Renal cortex interstitium (tissue), 11 donors: Measurements from ENCODE around the gene OAF. TPM values are rescaled to one million over a fixed set of nuclear protein-coding genes. Genes with fewer than 3 reads are reported as not detected.
"Not testable (repeated sequence)": the region's sequence is repeated elsewhere in the genome, so short reads cannot be mapped to it uniquely, and the experiment has no call there.

ENCODE experiments used
- DNase-seq, 11 donors: peaks; one replicate each; pipeline ENCODE4 v3.0.0-alpha.2; 2013; ENCODE audit warnings: low read depth in 9 of 11, low spot score in 4 of 11; ENCODE audit errors: extremely low read depth in 1 of 11
- polyA plus RNA-seq, 3 donors: library from polyadenylated mRNA; unstranded; fragments of 120-200 nt; gene quantifications; one replicate each; pipeline ENCODE4 v1.2.1, GENCODE V29; 2013; ENCODE audit not compliant: insufficient read length in 3 of 3

The OAF gene
- polyA plus RNA-seq, 3 donors: 28.7 to 51.3 (median 48.4) TPM

DNA sequence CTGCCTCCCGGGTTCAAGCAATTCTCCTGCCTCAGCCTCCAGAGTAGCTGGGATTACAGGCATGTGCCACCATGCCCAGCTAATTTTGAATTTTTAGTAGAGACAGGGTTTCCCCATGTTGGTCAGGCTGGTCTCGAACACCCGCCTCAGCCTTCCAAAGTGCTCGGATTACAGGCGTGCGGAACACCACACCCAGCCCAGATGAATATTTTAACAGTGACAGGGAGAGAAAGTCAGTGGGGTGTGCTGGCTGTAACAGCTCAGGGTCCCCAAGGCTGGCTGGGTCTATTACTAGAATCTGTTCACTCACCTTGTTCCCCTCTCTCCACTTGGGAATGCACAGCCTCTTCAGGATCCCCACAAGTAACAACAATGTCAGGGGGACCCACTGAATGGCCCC is 30.8 kb upstream of the OAF start:
- DNase-seq: not testable (repeated sequence)

DNA sequence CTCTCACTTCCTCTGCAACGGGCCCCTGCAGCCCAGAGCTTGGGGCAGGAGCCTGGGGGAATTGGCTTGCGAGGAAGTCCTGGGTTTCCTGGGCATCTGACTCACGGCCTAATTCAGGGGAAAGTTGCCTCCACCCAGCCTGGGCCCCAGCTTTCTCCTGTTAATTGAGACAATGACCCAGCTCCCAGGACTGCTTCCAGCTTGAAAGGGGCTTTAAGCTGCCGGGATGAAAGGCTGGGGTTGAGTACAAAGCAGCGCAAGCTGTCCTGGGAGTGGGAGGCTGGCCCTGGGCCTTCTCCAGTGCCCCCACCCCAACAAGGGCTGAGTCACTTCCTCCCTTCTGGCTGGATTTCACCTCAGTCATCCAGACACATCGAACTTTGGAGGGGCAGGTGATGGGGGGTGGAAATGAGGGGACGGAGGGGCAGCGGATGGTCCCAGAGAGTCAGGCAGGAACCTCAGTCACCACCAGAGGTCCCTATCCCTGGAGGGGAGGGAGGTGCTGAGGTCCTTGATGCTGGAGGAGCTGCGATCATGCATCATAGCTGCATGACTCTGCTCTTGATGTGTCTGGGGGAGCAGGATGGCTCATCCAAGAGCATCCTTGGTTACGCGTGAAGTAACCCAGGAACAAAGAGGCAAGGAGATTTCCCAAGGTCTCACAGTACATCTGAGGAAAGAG is 30.1 kb upstream of the OAF start:
- no peak for DNase-seq

DNA sequence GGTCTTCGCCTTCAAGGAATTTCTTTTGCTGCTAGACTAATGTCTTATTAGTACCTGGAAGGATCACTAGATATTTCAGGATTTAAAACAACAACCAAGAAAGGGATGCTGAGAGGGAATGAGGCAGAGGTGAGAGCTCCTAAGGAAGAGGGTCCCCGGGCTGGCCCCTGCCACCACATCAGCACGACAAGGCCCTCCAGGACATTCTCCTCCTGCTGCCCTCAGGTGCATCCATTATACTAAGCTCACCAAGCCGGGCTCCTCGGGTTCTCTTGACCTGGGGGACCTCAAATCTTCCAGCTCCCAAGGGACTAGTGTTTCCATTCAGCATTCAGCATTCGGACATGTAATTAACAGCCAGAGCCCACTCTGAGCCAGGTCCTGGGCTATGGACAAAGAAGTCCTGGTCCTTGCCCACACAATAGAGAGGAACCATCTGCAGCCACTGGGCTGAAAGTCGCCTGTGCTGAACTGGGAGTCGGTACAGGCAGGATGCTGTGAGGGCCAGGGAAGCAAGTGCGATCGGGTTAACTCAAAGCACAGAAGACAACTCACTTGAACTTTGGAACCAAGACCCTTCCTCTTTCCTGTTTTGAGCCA is 29.4 kb upstream of the OAF start:
- no peak for DNase-seq

DNA sequence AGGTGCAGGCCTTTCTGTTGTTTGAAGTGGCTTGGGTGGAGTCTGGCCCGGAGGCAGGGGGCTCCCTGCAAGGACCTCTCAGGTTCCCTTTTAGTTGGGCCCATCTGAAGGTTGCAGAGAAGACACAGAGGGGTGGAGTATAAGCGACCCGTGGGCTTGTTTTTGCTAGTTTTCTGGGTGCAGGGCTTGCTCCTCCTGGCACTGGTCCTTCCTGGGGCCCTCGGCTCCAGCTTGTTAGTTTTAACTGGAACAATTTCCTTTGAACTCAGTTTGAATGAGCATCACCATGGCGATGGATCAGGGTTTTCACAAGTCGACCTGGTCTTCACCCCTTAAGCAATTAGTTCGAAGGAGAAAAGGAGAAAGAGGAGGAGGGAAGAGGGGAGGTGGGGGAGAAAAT is 28.5 kb upstream of the OAF start:
- DNase-seq: no peak

DNA sequence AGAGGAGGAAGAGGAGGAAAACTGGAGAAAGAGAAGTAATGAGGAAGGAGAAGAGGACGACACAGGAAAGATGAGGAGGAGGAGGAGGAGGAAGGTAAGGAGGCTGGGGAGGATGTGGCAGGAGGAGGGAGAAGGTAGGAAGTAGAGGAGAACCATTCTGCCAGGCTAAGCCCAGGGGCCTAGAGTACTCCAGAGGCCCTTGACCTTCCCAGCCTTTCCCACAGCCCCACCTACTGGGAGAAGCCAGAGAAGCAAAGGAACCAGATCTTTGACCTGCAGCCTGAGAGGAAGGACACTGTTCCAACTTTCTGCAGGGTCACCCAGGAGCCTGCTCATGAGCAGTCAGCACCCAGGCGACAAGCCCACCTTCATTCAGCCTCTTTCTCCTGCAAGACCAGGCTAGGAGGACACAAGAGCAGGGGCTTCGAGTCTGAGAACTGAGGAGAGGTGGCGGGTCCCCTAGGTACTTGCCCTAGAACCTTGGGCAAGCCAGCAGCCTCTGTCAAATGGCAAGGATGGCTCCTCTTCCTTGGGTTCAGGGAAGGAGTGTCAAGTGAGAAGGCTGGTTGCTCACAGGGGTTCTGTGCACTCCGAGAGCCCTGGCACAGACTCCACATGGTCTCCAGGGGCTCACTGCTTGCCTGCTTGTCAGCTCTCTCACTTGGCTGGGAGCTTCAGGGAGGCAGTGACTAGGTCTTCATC is 27.9 kb upstream of the OAF start:
- DNase-seq: no peak

DNA sequence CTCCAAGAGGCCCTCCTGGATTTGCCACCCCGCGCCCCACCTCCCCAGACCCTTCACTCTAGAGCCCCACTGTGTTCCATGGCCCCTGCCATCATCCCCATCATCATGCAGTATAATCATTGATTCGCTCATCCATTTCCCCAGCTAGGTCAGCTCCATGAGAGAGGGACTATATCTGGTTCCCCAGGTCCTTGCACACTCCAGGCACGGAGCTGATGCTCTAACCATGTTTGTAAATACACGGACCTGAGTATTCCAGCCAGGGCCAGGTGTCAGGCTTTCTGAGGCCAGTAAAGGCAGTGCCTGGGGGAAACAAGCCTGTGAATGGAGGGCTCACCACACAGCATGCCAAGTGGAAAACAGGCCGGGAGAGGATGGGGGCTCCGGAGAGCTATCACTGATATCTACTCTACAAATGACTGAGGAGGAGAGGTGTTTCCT is 27.1 kb upstream of the OAF start:
- DNase-seq: no peak

DNA sequence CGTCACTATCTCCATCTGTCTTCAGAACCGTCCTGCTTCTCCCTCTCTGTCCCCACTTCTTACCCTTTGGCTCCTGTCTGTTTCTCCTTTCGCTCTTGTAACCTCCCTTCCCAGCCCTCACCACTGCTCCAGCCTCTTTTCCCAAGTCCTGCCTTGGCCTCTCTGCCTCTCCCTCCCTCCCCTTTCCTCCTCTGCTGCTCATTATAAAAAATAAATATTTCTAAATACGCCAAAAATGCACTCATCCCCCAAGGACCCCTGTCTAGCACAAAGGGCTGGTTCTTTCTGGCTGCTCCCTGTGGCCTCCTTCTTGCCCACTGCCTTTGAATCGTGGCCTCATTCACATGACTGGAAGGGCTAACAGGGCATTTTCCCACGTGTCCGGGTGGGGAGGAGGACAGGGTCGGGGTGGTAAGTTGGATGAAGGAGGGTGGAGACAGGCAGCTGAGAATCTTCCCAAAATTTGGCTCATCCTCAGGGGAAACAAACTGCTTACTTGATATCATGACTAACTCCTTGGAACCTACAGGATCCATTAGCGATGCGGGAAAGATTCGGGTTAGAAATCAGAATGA is 26.4 kb upstream of the OAF start:
- no peak for DNase-seq

DNA sequence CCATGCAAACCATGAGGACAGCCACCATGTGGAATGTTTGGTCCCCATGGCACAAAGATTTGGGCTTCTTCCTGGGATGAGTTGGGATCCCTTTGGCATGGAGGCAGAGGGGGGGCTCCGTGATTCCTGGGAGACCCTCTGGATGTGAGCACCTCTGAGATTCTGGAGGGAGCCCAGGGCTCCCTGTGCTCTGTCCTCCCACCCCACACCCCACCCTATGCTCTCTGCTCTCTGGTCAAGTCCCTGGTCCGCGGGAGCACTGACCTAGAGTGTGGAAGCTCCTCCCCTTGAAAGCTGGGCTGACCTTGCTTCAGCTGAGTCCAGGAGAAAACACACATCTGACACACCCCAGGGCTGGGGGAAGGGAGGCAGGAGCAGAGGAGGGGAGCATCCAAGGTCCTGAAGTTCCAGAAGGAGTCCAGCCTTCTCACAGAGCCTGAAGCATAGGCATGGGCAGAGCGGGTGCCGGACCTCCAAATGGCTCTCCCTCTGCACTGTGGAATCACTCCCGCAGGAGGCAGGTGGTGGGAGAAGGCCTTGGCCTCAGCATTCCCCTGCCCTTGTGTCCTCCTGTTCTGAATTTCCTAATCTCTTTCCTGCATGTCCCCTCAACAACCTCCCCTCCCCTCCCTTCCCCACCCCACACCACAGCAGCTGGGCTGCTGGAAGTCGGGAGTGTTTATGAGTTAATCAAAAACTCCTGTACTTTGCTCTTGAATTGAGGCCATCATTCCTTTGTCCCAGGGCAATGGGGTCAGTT is 25.7 kb upstream of the OAF start:
- peak in 2 of 11 donors; percentile 54 to 74 for DNase-seq

DNA sequence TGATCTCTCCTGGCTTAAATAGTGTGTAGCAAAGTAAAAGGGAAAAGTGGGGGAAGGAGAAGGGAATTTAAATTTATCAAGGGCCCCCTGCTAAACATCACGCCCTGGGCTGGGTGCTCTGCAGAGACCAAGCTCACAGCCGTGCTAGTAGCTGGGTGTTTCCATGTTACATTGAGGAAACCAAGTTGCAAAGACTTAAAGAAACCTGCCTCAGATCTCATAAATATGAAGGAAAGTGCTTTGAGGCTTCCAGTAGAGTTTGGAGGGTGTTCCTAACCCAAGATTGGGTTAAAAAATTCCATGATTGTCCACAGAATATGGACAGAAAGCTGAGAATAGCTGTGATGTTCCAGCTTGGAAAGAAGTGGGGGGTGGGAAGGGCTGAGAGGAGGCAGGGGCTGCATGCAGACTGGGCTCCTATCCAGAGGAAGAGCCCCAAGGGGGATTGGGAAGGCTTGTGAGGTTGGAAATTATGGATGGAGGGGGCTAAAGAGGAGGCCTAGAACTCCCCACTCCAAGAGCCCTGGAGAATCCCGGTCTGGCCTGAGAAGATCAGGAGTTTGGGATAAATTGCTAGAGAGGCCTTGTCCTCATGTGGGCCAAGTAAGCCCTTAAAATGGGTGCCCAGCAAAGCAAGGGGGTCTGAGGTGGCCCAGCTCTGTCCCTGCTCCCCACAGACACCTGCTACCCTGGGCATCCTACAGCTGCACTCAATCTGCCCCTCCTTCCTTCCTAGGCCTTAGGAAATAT is 25.0 kb upstream of the OAF start:
- peak in 6 of 11 donors; percentile 61 to 85 (median 78) for DNase-seq

DNA sequence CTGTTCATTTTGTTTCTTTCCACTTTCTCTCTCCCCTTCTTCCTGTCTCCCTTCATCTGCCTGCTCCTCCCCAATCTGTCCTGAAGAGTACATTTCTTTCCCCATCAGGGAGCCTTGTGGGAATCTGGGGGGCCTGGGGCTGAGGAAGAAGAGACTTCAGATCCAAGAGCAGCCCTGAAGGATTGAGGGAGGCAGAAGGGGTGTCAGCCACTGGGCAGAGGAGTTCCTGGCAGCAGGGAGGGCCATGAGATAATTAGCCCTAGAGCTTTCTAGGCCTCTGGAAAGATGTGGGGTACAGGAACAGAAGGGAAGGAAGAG is 24.4 kb upstream of the OAF start:
- DNase-seq: no peak

DNA sequence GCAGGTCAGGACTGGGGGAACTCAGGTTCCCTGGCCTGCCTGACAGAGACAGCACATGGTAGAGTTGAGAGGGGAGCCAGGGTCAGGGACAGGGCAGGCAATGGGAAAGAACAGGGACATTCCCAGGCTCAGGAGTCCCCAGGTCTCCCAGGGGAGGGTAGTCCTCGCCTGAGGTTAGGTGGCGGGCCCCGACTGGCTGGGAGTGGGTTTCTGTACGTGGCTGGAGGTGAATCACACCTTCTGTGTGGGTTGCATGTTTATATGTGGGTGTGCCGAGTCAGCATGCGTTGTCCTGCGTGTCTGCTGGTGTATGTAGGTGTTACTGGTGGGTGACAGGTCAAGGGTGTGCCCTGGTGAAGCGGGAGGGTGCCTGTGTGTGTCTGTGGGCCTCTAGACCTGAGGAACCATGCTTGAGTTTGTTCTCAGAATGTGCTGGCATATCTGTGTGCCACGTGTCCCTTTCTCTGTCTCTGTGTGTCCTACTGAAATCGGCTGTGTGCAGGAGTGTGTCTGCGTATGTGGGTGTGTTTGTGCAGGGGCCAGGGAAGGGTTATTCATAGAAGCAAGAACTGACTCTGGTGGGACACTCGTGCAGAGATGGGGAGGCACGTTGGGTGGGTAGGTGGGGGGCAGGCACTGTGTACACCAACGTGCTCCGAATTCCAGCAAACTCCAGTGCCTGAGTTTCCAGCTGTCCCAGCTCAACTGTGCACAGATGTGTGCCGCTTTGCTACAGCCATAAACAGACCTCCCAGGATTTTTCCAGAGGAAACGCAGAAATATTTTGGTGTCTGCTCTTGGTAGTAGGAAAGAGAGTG is 23.8 kb upstream of the OAF start:
- DNase-seq: peak in 2 of 11 donors; percentile 70 to 85

DNA sequence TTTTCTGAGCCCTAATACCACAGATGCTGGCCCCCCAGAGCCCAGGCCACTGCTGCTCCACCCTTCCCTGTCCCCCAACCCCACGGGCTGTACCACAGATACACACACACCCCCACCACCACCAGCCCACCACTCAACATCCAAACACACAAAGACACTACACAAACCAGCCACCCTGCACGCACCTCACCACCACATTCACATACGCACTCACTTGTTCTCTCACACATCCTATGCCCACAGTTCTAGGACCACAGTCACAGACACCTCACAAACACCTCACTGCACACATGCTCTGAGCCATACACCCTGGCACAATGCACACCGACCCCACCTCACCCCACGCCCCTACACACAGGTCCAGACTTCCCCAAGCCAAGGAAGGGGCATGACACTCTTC is 22.5 kb upstream of the OAF start:
- DNase-seq: no peak

DNA sequence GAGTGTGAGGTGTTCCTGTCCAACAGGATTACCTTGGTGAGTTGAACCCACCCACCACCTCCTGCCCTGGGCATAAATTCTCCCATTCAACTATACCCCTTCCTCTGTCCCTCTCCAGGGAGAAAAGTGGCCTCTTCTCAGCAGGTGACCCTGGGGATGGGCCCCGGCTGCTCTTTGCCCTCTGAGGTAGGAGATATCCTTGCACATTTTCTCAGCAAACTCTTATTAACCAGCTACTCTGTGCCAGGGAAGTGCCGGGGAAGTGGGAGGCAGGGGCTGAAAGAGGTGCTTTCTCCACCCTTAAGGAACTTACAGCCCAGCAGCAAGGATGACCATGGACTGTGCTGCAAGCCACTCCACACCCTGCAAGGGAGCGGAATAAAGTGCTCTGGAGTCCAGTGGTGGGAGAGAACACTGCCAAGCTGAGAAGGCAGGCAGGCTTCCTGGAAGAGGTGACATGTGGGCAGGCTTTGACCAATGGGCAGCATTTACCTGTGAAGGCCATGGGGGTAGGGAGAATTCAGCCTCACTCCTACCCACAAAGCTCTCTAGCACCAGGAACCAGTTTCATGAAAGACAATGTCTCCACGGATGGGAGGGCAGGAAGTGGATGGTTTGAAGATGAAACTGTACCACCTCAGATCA is 21.9 kb upstream of the OAF start:
- DNase-seq: no peak

DNA sequence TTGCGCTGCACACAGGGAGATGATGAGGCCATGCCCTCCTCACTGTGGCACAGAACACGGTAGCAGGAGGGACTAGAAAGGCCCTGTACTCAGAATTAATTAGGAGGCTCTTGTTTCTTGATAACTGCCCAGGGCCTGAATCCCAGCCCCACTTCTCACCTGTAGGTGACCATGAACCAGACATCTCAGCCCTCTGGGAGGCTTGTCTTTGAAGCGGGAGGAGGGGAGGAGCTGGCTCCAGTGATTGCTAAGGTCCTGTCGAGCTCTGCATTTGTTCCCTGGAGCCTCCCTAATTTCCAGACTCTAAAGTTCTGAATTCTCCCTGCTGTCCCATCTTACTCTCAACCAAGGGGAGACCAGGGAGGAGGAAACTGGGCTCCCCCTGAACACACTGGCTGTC is 19.8 kb upstream of the OAF start:
- no peak for DNase-seq

DNA sequence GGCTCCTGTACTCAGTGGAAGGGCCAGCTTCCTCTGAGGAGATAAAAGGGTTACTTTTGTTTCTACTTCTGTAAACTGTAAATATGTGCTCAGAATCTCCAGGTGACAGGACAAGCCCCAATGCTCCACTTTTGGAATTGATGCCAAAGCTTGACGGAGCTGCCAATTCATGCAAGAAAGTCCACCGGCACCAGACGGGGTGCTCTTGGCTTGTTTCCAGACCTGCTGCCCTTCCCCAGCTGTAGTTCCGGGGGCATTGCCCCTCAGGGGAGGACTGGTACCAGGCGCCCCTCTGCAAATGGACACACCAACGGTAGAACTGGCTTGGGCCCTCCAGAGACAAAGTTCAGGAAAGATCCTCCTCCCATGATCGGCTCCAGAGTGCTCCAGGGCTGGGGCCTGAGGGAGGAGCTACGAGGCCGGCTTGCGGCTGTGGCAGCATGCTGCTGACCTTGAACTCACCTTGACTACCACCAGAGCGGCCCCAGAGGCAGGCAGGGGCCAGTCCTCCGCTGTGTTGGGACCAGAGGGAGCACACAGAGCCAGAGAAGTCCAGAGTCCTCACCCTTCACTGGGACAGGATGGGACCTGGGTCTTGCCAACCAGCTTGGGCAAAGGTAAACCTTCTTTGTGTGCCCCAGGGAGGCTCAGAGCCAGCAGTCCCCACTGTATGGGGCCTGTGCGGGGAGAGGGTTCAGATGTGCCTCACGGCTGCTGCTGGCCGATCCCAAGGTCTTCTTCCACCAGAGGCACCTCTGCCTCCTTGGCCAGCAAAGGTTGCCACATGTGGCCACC is 17.8 kb upstream of the OAF start:
- no peak for DNase-seq

DNA sequence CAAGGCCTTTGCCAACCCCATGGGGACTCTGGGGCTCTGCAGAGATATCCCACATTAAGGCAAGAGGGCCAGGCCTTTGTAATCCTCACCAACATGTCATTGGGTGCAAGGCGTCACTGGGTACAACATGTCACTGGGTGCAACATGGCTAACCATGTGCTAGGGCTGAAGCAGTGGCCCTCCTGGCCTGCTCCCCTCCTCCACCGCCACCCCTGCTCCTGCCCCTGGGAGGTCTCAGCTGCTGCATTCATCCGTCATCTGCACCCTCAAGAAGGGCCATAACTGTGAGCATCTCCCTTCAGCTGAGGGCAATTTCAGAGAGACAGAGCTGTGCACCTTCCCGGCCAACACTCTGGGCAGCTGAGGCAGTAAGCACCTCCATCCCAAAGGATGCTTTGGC is 16.7 kb upstream of the OAF start:
- no peak for DNase-seq
